GM21360 (cell line): ENCODE results near the gene CHMP5.

Source experiments
- ATAC-seq: cut with Tn5 transposase; IDR thresholded peaks from one replicate; pipeline ENCODE4 v1.9.1; 2021; ENCODE audit warnings: mild to moderate bottlenecking, moderate library complexity; ENCODE audit not compliant: unreplicated experiment

CHMP5 gene

DNA sequence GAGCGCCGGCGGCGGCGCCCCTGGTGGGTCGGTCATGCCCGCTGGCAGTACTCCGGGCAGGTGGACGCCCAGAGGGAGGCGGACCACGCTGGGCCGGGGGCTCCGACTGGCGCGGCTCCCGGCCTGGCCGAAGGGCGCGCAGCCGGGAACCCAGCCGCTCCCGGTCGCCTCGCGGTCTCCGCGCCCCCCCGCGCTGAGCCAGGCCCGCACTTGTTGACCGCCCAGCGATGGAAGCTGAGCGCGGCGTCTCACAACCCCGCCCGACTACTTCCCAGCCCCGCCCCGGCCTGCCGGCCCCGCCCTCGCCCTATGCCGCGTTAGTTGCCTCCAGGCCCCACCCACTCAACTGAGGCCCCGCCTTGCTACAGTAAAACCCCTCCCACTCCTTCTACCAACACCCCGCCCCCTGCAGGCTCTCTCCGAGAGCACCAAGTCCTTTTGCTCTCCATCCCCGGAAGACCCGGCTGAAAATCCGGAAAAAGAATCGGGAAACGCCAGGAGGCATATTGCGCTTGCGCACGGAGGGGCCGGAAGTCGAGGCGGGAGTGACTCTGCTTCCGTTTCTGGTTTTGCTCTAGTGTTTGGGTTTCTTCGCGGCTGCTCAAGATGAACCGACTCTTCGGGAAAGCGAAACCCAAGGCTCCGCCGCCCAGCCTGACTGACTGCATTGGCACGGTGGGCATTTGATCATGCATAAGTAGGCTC, at the start of gene CHMP5, which contains the start of gene BAG1:
Gene CHMP5 (plus strand): TSS at position 577 of the 705 bp plus-strand sequence. CDS start 30 bp downstream, at position 607.
Gene BAG1 (minus strand): TSS at position 236 of the 705 bp plus-strand sequence.
- ATAC-seq, result peak; percentile 86

DNA sequence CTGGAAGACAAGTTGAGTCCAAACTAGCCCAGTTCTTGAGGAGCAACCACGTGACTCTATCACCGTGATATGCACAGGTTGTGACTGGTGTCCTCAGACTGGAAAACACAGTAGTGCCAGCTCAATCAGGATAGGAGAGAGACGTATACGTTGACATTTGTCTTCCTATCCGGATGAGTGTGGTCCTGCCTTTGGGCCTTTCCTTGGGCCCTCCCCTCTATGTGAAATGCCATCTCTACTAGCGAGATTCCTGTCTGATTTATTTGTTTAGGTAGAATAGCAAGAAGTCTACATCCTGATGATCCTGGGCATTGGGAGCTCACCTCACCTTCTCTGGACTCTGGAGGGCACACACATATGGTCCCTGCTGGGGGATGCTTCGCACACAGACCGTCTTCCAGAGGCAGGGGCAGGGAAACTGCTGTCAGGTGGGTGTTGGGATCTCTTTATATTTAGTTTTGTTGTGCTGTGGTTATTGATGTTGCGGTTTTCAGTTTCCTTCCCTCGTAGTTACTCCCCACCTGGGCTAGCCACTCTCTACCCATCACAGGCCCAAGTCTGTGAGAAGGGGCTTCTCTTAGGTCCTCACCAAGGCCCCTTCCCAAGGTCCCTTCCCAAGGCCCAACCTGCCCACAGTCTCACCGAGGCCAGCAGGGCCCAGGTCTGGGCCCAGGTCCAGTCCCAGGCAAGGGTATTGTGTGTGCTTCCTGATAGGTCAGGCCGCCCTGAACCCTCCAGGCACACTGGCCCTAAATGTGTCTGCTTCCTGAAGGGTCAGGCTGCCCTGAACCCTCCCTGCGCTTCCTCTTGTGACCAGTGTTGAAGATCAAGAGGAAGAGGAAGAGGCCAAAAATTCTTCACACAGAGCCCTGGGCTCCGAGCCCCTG, 43.9 kb upstream of the CHMP5 start:
- no peak for ATAC-seq

DNA sequence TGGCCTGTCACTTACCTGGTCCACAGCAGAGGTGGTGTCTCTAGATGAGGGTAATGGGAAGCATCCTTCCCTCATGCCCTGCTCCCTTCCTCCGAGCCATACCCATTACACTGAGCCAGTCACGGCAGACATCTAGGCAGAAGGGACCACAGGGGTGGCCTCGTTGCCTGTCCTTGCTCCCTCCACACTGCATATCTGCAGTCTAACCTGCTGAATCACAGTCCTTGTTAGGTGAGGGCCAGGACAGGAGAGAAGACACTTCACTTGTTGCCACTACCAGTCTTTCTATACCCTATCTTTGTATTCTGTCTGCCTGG, 43.3 kb upstream of the CHMP5 start:
- ATAC-seq, result no peak

DNA sequence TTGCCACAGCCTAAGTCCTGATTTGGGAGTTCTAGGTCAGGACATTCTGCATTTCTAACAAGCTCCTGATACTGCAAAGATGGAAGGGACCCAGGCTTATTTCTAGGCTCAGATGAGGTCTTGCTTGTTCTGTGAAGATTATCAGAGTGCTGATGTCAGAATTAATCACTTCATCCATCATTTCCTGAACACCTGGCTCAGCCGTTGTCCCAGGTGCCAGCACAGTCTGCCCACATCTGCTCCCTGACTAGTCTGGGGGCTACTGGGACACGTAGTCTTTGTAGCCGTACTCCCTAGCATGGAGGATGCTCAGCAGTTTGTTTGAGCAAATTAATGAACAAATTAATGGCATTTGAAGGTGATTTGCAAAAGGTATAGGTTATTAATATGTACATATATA, 42.8 kb upstream of the CHMP5 start:
- no peak for ATAC-seq

DNA sequence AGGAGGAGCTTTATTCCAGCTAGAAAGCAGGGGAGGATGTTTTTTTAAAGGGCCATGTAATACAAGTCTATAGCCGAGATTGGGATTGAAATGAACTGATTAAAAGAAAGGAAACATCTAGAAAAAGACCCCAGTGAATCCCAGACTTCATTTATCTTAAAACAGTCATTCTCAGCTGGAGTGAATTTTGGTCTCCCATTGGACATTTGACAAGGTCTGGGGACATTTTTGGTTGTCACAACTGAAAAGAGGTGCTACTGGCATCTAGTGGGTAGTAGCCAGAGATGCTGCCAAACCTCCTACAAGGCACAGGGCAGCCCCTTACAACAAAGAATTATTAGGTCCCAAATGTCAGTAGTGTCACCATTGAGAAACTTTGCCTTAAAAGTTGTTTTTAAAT, 41.2 kb upstream of the CHMP5 start:
- no peak for ATAC-seq

DNA sequence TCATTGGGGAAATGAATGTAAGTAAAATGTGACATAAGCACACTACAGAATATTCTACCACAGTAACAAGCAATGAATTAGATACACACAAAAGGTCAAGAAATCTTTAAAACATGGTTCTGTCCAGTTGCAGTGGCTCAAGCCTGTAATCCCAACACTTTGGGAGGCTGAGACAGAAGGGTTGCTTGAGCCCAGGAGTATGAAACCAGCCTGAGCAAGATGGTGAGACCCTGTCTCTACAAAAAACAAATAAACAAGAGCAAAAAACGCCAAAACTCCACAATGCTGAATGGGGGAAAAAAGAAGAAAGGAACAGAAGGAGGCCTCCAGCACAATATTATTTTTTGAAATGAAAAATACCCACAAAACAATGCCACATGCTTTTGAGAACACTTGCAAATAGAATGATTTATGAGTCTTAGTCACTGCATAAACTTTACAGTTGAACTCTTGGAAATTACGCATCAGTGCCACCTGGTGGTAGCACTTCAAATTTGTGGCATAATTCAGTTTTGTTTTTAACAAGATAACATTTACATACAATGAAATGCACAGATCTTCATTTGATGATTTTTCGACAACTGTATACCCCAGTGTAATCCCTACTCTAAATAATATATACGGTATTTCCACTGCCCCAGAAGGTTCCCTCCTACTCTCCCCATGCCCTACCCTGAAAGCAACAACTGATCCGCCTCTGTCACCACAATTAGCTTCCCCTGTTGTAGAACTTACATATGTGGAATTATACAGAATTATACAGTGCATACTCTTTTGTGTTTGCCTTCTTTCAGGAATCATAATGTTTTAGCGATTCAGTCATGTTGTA, 39.3 kb upstream of the CHMP5 start:
- no peak for ATAC-seq

DNA sequence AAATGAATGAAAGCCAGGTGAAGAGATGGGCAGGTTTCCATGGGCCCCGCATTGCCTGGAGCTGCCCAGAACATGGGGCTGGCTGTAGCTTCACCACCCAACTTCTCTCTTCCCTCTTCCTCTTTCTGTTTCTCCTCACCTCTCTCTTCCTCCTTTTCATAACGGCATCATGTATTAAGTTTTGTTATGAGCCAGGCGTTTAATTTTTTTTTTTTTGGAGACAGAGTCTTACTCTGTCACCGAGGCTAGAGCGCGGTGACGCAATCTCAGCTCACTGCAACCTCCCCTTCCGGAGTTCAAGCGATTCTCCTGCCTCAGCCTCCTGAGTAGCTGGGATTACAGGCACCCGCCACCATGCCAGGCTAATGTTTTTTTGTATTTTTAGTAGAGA, 37.8 kb upstream of the CHMP5 start:
- peak; percentile 44 for ATAC-seq

DNA sequence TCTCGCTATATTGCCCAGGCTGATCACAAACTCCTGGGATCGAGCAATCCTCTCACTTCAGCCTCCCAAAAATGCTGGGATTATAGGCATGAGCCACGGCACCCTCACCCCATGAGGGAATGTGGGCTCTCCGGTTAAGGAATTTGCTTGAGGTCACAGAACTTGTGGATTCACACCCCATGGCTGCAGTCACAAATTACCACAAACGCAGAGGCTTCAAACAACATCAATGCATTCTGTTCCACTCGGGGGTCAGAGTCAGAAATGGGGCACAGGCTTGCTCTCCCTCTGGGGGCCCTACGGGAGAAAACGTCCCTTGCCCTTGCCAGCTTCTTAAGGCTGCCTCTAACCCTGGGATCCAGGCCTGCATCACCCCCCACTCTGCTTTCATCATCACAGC, 37.1 kb upstream of the CHMP5 start:
- no peak for ATAC-seq

DNA sequence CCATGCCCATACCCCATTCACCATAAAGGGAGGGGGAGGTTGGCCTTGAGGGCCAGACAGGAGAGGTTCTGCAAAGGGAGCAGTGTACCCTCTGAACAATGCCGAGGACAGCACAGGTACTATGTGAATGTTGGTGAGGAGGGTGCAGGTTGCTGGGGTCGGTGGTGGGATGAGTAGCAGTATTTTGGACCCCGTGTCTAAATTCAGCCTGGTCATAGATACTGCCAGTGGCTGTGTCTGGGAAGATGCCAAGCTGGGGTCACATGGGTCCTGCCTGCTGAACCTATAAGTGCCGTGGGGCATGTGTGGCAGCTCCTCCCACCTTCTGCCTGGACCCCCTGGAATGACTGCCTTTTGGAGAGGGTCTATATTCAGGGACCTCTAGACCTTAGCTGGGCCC, 36.2 kb upstream of the CHMP5 start:
- no peak for ATAC-seq

DNA sequence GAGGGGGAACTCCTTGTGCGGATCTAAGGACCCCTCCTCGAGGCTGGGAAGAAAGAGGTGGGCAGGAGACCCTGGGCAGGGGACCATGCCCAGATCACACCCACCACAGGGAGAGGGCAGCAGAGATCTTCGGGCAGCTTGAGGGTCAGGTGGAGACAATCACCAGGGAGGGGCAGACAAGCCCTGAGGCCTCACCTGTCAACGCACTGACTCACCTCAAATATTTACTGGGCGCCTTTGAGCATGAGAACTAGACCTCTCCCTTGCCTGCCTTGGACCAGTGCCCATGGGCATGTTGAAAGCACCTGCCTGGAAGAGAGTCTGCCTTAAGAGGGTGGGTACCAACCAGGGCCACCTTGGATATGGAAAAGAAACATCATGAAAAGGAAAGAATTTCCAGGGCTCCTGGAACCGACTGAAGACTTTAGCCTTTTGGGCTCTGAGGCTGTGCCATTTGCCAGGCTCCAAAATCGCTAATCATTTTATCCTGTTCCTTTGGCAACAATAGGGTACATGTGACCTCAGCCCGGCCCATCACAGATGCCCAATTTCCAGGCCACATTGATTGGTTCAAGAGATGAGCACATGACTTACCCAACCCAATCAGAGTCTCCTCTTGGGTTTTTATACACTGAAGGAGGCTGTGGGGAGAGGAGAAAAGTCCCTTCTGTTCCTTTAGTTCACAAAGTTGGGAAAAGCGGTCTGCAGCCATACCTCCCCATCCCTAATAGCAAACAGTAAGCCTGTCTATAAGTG, 35.3 kb upstream of the CHMP5 start:
- ATAC-seq, result no peak

DNA sequence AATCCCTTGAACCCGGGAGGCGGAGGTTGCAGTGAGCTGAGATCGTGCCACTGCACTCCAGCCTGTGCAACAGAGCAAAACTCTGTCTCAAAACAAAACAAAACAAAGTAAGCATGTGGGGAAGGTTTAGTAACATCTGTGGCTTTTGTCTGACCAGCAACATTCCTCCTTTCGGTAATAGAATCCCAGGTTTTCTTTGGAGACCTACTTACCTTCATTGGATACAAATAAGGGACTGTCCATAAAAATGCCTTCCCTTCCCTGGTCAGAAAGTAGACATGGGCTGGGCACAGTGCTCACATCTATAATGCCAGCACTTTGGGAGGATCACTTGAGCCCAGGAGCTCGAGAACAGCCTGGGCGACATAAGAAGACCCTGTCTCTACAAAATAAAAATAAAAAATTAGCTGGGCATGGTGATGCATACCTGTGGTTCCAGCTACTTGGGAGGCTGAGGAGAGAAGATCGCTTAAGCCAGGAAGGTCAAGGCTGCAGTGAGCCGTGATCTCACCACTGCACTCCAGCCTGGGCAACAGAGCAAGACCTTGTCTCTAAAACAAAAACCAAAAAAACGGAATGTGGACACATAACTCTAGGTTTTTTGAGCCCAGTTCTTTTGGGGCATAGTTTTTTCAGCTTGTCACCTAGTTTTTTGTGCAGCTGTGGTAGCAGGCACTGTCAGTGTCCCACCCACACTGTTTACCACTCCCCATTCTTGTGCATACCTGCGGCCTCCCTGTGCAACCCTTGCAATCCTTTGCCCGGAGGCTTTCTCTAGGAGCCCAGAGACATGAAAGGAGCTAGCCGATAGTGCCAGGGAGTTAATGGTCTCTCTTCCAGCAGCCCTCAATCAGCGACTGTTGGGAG, 33.9 kb upstream of the CHMP5 start:
- no peak for ATAC-seq

DNA sequence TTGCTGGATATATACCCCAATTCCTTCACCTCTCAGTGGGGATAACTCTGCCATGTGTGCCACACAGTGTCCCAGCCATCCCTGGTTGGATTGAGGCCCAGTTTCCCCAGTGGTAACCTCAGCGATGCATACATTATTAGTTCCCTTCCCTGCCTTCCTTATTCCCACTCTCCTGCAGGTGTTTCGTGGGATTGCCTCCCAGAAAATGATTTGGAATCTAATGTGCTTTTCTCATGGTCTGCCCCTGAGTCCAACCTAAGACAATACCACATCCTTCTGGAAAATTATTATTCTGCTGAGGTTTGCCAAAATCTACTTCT, 33.3 kb upstream of the CHMP5 start:
- ATAC-seq, result no peak

DNA sequence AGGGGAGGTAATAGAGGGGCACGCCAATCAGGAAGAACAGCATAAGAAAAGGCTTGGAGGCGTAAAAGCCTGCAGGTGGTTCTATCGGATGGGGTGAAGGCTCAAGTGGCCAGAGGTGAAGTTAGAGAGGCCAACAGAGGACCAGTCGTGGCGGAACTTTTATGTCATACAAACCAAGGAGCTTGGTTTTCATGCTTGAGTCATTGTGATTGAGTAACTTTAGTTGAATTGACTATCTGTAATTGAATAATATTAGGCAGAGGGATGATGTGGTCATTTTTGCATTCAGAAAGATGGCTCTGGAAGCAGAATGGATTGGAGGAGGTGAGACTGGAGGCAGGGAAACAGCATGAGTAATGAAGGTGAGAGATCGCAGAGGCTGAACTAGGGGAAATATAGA, 32.0 kb upstream of the CHMP5 start:
- no peak for ATAC-seq

DNA sequence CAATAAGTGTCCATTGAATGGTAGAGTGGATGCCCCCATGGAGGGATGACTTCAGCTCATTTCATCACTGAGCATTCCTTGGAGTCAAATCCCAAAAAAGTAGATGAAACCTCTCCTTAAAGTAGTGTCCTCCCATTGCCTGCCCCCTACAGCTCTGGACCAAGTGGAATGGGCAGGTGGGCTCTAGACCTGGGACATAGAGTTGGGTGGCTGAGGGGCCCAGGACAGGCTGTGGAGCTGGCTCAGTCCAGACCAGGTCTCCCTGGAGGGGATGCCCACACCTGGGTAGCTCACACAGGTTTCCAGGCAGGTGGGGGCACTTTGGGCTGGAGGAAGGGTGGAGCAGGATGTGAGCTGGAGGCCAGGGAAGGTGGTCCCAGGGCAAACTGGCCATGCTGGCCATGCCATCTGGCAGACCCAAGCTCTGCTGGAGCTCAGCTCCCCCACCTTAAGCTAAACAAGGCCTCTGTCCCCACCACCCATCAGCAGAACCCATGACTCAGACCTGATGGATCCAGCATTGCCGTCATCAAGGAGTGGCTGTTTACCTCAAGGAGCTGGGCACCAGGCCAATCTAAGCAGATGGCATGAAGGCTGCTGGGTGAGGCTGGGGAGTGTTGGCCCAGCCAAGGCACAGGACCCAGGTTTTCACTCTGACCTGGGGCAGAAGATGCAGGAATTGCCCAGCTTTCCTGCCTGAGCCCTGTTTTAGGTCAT, 31.1 kb upstream of the CHMP5 start:
- no peak for ATAC-seq

DNA sequence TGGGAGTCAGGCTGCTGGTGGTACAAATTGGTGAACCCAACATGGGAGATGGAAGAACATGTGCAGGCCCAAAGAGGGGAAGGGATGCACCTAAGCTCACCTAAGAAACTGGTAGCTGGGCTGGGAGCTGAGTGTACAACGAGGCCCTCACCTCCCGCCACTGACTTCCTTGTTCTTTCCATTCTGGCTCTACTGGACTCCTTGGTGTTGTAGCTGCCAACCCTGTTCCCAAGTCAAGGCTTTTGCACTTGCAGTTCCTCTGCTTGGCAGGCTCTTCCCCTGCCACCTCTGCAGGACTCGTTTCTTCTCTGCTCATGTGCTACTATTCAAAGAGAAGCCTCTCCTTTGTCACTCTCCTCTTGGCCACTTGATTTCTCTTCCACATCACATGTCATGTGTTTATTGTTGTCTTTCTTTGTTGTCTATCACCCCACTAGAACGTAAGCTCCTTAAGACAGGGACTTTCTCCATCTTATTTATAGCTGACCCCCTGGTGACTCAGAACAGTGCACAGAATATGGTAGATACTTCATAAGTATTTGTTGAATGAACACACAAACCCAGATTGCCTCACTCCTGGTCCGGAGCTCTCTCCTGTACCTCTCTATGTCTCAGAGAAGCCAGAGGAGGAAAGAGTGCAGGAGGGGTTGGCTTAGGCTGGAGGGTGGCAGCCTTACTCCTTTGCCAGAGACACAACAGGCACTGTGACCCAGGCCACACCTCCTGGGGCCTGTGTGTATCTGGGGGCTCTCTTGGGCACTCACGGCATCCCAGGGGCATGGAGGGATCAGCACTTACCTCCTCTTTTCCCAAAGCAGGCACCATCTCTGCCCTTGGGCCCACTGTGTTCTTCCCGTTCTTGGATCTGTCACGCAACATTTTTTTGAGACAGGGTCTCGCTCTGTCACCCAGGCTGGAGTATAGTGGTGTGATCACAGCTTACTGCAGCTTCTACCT, 30.1 kb upstream of the CHMP5 start:
- ATAC-seq, result no peak

DNA sequence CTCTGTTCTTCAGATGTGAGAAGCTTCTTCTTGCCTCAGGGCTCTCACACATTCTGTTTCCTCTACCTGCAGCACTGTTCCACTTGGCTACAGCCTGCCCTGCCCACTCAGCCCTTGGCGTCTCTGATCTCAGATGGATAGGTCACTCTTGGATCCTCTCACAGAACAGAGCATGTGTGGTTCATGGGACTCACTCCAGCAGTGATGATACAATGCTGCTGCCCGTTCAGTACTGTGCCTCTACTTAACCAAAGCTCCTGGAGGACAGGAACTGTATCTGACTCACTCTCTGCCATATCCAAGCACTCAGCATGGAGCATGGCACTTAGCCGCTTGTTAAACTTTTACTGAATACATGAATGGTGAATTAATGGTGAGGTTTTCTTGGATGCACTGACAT, 28.3 kb upstream of the CHMP5 start:
- no peak for ATAC-seq

DNA sequence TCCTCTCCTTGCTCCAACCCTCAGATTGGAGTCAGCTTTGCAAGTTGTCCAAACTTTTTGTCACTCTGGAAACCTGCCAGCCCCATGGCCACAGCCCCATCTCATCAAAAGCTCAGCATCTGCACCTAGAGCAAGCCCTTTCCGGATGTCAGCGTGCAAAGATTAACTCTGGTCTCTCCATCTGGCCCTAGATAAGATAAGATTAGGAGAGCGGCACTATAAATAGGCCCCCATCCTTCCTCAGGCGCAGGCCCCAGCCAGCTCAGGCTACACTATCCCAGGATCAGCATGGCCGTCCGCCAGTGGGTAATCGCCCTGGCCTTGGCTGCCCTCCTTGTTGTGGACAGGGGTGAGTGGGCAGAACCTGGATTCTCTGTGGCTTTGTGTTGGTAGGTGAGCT, 24.9 kb upstream of the CHMP5 start, which contains the start of gene SPINK4:
Gene SPINK4 (plus strand): TSS at position 247 of the 400 bp plus-strand sequence. CDS start 42 bp downstream, at position 289.
- ATAC-seq, result no peak

DNA sequence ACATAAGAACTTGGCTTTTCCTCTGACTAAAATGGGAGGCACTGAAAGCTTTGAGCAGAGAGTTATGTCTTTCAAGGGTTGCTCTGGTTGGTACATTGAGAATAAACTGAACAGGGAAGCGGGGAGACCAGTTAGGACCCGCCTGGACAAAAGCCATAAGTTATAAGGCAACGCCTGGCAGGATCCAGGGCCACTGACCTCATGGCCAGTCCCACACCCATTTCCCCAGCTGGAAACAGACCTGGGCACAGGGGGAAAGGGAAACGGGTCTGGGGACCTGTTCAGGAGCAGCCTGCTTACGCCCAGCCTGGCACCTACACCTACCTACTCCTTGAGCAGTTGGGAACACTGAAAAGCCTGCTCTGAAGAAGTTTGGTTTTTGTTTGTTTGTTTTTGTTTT, 23.6 kb upstream of the CHMP5 start:
- ATAC-seq, result no peak
